ENCODE measurements around the gene SENP7. TPM values are rescaled to one million over a fixed set of nuclear protein-coding genes. Genes with fewer than 3 reads are reported as not detected.

SENP7 gene
- total RNA-seq, 1 experiment from 2014 or later = 7.9 TPM

DNA sequence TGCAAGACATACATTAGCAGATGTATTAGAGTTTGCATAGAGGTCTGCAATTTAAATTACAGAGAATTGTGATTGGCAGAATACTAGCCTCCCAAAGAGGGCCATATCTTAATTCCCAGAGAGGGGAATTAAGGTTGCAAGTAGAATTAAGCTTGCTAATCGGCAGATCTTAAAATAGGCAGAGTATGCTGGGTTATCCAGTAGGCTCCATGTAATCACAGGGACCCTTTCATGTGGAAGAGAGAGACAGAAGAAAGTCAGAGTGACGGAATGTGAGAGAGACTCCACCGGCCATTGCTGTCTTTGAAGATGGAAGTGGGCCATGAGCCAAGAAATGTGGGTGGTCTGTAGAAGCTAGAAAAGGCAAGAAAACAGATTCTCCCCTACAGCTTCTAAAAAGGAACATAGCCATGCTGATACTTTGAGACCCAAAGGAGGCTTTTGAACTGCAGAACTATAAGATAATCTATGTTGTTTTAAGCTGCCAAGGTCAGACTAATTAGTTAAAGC lies 231.4 kb downstream of the SENP7 start (continued):
- no peak for TF ChIP-seq POLR2AphosphoS5 (IDR thresholded peaks at IDR 0.05; ENCODE audit: low read depth, low read length)
- no peak for TF ChIP-seq JUND (IDR thresholded peaks at IDR 0.05)
- no peak for TF ChIP-seq SIN3A (IDR thresholded peaks at IDR 0.05; ENCODE audit: low read depth)
- no peak for TF ChIP-seq ELF1 (IDR thresholded peaks at IDR 0.05; ENCODE audit: borderline replicate concordance, low read depth)
- no peak for TF ChIP-seq ZNF274 (IDR thresholded peaks at IDR 0.05; ENCODE audit: low read depth, low read length)
- TF ChIP-seq ZFX (IDR thresholded peaks at IDR 0.05) = no peak

DNA sequence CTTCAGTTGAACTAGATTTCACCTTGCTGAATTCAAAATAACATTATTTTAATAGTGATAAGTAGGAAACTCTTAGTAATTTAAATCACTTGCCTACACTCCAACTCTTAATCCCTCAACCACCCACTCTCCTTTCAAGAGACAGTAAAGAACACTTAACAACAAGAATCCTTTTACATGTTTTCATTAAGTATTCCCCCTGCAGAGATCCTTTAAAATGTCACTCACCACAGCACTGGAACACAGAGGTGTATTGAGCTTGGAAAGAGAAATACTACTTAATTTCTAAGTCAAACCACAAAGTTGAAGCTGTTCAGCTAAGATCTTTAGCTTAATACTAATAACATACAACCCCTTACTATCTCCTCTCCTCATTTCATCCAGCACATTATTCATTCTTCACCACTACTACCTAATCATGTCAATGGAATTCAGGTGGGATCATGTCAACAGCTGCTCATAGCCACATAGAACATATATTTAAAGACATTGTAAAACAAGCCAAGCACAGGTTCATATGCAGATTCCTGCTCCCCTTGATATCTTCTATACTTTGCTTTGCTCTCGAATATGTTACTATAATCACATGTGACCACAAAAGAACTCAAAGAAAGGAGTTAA lies 233.1 kb downstream of the SENP7 start:
- Histone ChIP-seq H3K9me3 (ENCODE audit: control insufficient read depth in 1 of 2, insufficient read depth in 1 of 2, low read depth in 1 of 2, low read length in 2 of 2) (no peaks in the 10 kb centered on the region), H3K36me3 (ENCODE audit: control insufficient read depth in 1 of 2, insufficient read depth in 2 of 2, low read length in 2 of 2) (no peaks in the 10 kb centered on the region), H3K4me3 (replicated peaks in 1 of 2; ENCODE audit: low read depth in 1 of 2, low read length in 2 of 2) (no peak overlapping the region), H2AFZ (ENCODE audit: low read depth, low read length, poor library complexity, severe bottlenecking) (no peak overlapping the region), H3K79me2 (ENCODE audit: insufficient read depth, low read length) (no peaks in the 10 kb centered on the region), H3K27ac (ENCODE audit: low read depth, low read length) (no peak overlapping the region), H4K20me1 (ENCODE audit: insufficient read depth) (no peaks in the 10 kb centered on the region), H3K27me3 (ENCODE audit: insufficient read depth, low read length) (no peaks in the 10 kb centered on the region), H3K4me2 (ENCODE audit: low read length) (no peak overlapping the region), H3K9me2 (ENCODE audit: insufficient read depth) (no peaks in the 10 kb centered on the region), H3K4me1 (ENCODE audit: control insufficient read depth in 1 of 2, insufficient read depth in 2 of 2, low read length in 2 of 2) (no peaks in the 10 kb centered on the region), H3K9ac (ENCODE audit: low read length) (no peak overlapping the region)
- ChIA-PET POLR2A (no interaction called here), CTCF (no interaction called here), RAD21 (ENCODE audit: low non-redundant PET in 1 of 2, low total read pairs in 2 of 2, uncharacterized antibody in 2 of 2, unreplicated experiment in 2 of 2) (no interaction called here)
- ATAC-seq = no peak
- no peak for TF ChIP-seq ELF1 (IDR thresholded peaks at IDR 0.05; ENCODE audit: borderline replicate concordance, low read depth)
- TF ChIP-seq CEBPB (IDR thresholded peaks at IDR 0.05; ENCODE audit: low read depth) = no peak
- TF ChIP-seq SRF (IDR thresholded peaks at IDR 0.05; ENCODE audit: low read depth) = no peak
- no peak for TF ChIP-seq CBX3 (IDR thresholded peaks at IDR 0.05; ENCODE audit: low read depth)
- no TSS peak for BruUV-seq (replicated peaks)
- intact Hi-C loops (cut with micrococcal nuclease) = no loop called here
- DNase-seq (ENCODE audit: low read depth, low spot score) = no peak

DNA sequence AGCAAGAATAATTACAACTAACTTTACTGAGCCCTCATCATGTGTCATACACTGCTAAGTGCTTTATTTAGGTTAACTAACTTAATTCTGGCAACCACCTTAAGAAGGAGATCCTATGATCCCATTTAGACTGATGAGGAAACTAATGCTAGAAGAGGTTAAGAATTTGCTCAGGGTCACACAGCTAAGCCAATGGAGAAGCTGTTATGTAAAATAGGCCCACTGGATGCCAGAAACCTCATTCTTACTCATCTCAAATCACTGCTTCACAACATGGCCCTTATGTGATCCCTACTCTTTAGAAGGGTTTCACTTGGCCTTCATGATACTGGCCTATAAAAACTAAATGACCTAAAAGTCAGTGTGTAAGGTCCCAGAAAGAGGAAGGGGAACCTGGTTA lies 233.8 kb downstream of the SENP7 start:
- intact Hi-C loops (cut with micrococcal nuclease) = no loop called here
- Histone ChIP-seq H3K4me3 (replicated peaks in 1 of 2; ENCODE audit: low read depth in 1 of 2, low read length in 2 of 2) (no peak overlapping the region), H3K9me3 (ENCODE audit: control insufficient read depth in 1 of 2, insufficient read depth in 1 of 2, low read depth in 1 of 2, low read length in 2 of 2) (no peaks in the 10 kb centered on the region), H3K9ac (ENCODE audit: low read length) (no peak overlapping the region), H3K27ac (ENCODE audit: low read depth, low read length) (no peak overlapping the region), H3K36me3 (ENCODE audit: control insufficient read depth in 1 of 2, insufficient read depth in 2 of 2, low read length in 2 of 2) (no peaks in the 10 kb centered on the region), H3K27me3 (ENCODE audit: insufficient read depth, low read length) (no peaks in the 10 kb centered on the region), H3K79me2 (ENCODE audit: insufficient read depth, low read length) (no peaks in the 10 kb centered on the region), H3K4me2 (ENCODE audit: low read length) (no peak overlapping the region), H2AFZ (ENCODE audit: low read depth, low read length, poor library complexity, severe bottlenecking) (no peak overlapping the region), H3K4me1 (ENCODE audit: control insufficient read depth in 1 of 2, insufficient read depth in 2 of 2, low read length in 2 of 2) (no peaks in the 10 kb centered on the region), H4K20me1 (ENCODE audit: insufficient read depth) (no peaks in the 10 kb centered on the region), H3K9me2 (ENCODE audit: insufficient read depth) (no peaks in the 10 kb centered on the region)
- ChIA-PET RAD21 (ENCODE audit: low non-redundant PET in 1 of 2, low total read pairs in 2 of 2, uncharacterized antibody in 2 of 2, unreplicated experiment in 2 of 2) (no interaction called here), CTCF (no interaction called here), POLR2A (no interaction called here)
- ATAC-seq (no peak), DNase-seq (ENCODE audit: low read depth, low spot score) (no peak)
- BruUV-seq (replicated peaks) = no TSS peak
- TF ChIP-seq YY1 (IDR thresholded peaks at IDR 0.05; ENCODE audit: extremely low read depth, insufficient replicate concordance, low read depth, low read length) = no peak
- TF ChIP-seq TCF7L2 (IDR thresholded peaks at IDR 0.05; ENCODE audit: borderline replicate concordance, extremely low read depth, insufficient read depth, insufficient read length) = no peak
- TF ChIP-seq POLR2AphosphoS5 (IDR thresholded peaks at IDR 0.05; ENCODE audit: low read depth, low read length) = no peak
- no peak for TF ChIP-seq ZFX (IDR thresholded peaks at IDR 0.05)
- TF ChIP-seq SIN3A (IDR thresholded peaks at IDR 0.05; ENCODE audit: low read depth) = no peak
- TF ChIP-seq, protein P1, sequence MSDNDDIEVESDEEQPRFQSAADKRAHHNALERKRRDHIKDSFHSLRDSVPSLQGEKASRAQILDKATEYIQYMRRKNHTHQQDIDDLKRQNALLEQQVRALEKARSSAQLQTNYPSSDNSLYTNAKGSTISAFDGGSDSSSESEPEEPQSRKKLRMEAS (IDR thresholded peaks at IDR 0.05) = no peak
- TF ChIP-seq, protein P2, sequence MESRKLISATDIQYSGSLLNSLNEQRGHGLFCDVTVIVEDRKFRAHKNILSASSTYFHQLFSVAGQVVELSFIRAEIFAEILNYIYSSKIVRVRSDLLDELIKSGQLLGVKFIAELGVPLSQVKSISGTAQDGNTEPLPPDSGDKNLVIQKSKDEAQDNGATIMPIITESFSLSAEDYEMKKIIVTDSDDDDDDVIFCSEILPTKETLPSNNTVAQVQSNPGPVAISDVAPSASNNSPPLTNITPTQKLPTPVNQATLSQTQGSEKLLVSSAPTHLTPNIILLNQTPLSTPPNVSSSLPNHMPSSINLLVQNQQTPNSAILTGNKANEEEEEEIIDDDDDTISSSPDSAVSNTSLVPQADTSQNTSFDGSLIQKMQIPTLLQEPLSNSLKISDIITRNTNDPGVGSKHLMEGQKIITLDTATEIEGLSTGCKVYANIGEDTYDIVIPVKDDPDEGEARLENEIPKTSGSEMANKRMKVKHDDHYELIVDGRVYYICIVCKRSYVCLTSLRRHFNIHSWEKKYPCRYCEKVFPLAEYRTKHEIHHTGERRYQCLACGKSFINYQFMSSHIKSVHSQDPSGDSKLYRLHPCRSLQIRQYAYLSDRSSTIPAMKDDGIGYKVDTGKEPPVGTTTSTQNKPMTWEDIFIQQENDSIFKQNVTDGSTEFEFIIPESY (IDR thresholded peaks at IDR 0.05; ENCODE audit: extremely low read depth, insufficient replicate concordance, low read length) = no peak
- no peak for TF ChIP-seq RAD21 (IDR thresholded peaks at IDR 0.05; ENCODE audit: low read depth)
